ENCODE measurements around the gene BASP1. TPM values are rescaled to one million over a fixed set of nuclear protein-coding genes. Genes with fewer than 3 reads are reported as not detected.

BASP1 gene
- total RNA-seq, 4 donors from 2014 or later = 21.5 to 64.8 (median 26.7) TPM

- intact Hi-C loops (cut with DNase I; ENCODE audit: low total_unique reads) = no loop called here
These were observed 54.7 kb downstream of the BASP1 start for GRCh38 chr5:17272111-17272510.

GRCh38 chr5:17275289-17276158, 58.1 kb downstream of the BASP1 start:
- H3K27ac ChIP-seq = no peak overlapping the region
- H3K4me1 ChIP-seq = no peaks in the 10 kb centered on the region
- H3K36me3 ChIP-seq = no peaks in the 10 kb centered on the region
- H3K9me3 ChIP-seq = no peaks in the 10 kb centered on the region
- intact Hi-C loops (cut with DNase I; ENCODE audit: low total_unique reads) = no loop called here
- H3K4me3 ChIP-seq = no peak overlapping the region
- TF ChIP-seq CTCF (IDR thresholded peaks at IDR 0.05) = no peak
- TF ChIP-seq POLR2A (IDR thresholded peaks at IDR 0.05) = no peak
- DNase-seq = no peak
- no peaks in the 10 kb centered on the region for H3K27me3 ChIP-seq

More at GRCh38 chr5:17272111-17272510, 54.7 kb downstream of the BASP1 start:
- Histone ChIP-seq H3K36me3 (no peaks in the 10 kb centered on the region), H3K9me3 (no peaks in the 10 kb centered on the region), H3K4me1 (no peaks in the 10 kb centered on the region), H3K4me3 (no peak overlapping the region), H3K27me3 (no peaks in the 10 kb centered on the region), H3K27ac (no peak overlapping the region)
- TF ChIP-seq CTCF (IDR thresholded peaks at IDR 0.05) = no peak
- no peak for TF ChIP-seq POLR2A (IDR thresholded peaks at IDR 0.05)
- no peak for DNase-seq

- no peaks in the 10 kb centered on the region for H3K9me3 ChIP-seq
- no peaks in the 10 kb centered on the region for H3K4me1 ChIP-seq
- no peak for DNase-seq
- no peak overlapping the region for H3K27ac ChIP-seq
- intact Hi-C loops (cut with DNase I; ENCODE audit: low total_unique reads) = no loop called here
- TF ChIP-seq CTCF (IDR thresholded peaks at IDR 0.05) = no peak
- no peaks in the 10 kb centered on the region for H3K36me3 ChIP-seq
- H3K27me3 ChIP-seq = no peaks in the 10 kb centered on the region
- no peak overlapping the region for H3K4me3 ChIP-seq
These were observed 59.0 kb downstream of the BASP1 start for GRCh38 chr5:17276445-17276844.

GRCh38 chr5:17277907-17278306, 60.5 kb downstream of the BASP1 start:
- TF ChIP-seq CTCF (IDR thresholded peaks at IDR 0.05) (no peak), POLR2A (IDR thresholded peaks at IDR 0.05) (no peak)
- no peaks in the 10 kb centered on the region for H3K4me1 ChIP-seq
- no peaks in the 10 kb centered on the region for H3K27me3 ChIP-seq
- H3K4me3 ChIP-seq = no peak overlapping the region
- intact Hi-C loops (cut with DNase I; ENCODE audit: low total_unique reads) = no loop called here
- H3K9me3 ChIP-seq = no peaks in the 10 kb centered on the region
- H3K27ac ChIP-seq = no peak overlapping the region
- DNase-seq = no peak
- no peaks in the 10 kb centered on the region for H3K36me3 ChIP-seq

GRCh38 chr5:17278931-17279330, 61.5 kb downstream of the BASP1 start:
- H3K4me3 ChIP-seq = no peak overlapping the region
- no peaks in the 10 kb centered on the region for H3K4me1 ChIP-seq
- H3K27me3 ChIP-seq = no peaks in the 10 kb centered on the region
- H3K9me3 ChIP-seq = no peaks in the 10 kb centered on the region
- no peaks in the 10 kb centered on the region for H3K36me3 ChIP-seq
- H3K27ac ChIP-seq = no peak overlapping the region
- no peak for DNase-seq
- TF ChIP-seq CTCF (IDR thresholded peaks at IDR 0.05) (no peak), POLR2A (IDR thresholded peaks at IDR 0.05) (no peak)
- intact Hi-C loops (cut with DNase I; ENCODE audit: low total_unique reads) = no loop called here
